MV-4-11 (cell line): ENCODE results near the gene ANO1.
A peak's percentile ranks its signal among the peaks of the same experiment; 100 is the strongest.

Experiments
- DNase-seq: peaks from one replicate; lab custom pipeline; 2025; lab: John Stamatoyannopoulos, UW

Gene ANO1

DNA sequence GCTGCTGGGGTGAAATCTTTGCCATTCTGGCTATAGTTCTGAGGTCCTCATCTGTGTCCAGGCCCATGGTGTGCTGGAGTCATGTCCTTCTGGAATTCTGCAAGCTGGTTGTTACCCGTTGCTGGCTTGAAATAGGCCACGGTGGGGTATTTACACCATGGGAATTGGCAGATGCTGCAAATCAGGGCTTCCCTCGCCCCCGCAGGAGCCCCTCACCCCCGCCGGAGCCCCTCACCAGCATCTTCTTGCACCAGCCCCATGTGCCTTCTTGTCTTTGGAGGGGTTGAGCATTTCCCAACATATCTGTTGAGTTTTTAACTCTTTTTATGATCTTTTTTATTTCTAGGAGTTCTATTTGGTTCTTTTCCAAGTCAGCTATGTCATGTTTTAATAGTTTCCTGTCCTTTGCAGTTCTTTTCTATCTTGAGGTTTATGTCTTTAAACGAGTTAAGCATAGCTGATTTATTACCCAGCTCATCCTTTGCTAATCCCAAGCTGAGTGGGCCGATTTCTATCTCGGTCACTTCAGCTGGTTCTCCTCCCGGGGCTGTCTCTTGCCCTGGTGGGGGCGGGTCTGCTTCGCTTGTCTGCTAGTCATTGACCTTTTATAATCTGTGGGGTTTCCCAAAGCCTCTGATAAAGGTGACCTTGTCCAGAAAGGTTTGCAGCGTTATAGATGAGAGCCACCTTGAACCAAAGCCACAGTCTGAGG lies 17.6 kb downstream of the ANO1 start:
- DNase-seq = no peak

DNA sequence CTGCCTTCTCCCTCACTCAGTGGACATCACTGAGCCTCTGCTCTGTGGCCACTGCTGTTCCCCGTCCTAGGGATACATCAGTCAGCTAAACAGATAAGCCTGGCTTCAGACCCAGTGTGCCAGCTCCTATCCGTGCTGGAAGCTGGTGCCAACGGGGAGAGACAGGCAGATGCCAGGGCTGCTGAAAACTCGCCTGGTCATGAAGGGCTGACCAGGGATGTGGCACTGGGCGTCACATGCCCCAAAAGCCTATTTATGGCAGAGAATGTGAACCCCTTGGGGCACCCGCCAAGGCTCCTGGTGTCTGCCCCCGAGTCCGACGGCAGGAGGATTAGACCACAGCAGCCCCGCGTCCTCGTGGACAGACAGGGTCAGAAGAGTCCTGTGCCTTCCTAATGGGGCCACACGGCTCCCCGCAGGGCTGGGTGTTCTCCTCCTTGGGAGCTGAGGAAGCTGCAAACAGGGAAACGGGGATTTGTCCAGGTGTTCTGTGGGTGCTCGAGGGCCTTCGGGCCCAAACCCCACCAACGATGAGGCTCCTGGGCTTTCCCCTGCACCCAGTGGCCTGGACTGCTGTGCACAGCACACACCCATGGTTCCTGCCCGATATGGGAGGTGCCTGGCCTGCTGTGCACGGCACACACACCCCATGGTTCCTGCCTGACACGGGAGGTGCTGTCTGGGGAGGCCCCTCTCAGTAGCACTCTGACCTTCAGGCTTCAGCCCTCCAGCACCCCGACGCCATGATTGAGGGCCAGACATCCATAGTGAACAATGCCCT lies 19.9 kb downstream of the ANO1 start:
- no peak for DNase-seq

- DNase-seq = no peak
Observed at GRCh38 chr11:70098936-70099335, 20.8 kb downstream of the ANO1 start.

GRCh38 chr11:70099578-70100279 lies 21.6 kb downstream of the ANO1 start:
- no peak for DNase-seq

- no peak for DNase-seq
Observed at GRCh38 chr11:70100280-70100603, 22.1 kb downstream of the ANO1 start.

- no peak for DNase-seq
Observed at GRCh38 chr11:70100791-70101190, 22.7 kb downstream of the ANO1 start.

GRCh38 chr11:70103256-70103975 lies 25.3 kb downstream of the ANO1 start:
- no peak for DNase-seq

DNA sequence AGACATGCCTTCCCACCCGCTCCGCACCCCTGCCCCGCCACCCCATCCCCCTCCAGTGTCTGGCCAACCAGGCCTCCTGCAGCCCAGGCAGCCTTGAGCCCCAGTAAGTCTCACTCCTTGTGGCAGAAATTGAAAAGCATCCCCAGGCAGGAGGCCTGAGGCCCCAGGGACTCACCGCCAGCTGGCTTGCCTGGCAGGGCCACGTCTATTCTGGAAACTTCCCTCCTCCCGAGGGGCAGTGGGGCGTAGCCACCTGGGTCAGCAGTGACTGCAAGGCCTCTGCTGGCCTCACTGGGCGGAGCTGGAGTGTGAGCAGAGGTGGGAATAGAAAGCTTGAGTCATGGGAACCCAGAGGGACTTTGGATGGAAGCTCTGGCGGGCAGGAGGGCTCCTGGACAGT lies 26.3 kb downstream of the ANO1 start:
- no peak for DNase-seq

DNA sequence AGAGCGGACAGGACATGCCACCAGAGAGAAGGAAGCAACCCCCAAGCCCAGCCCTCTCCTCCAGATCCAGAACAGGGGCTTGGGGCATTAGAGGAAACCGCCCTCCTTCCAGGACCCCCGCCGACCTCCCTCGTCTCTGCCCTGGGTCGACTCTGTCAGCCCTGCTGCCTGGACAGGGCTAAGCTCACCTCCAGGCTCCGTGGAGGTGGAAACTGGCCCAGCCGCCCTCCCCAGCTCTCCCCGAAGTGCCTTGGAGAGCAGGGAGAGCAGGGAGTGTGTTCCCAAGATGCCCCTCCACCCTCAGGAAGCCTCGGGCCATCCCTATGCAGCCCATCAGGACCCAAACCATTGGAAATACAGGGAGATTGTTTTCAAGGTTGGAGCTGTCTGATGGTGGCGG lies 26.8 kb downstream of the ANO1 start:
- DNase-seq = no peak

DNA sequence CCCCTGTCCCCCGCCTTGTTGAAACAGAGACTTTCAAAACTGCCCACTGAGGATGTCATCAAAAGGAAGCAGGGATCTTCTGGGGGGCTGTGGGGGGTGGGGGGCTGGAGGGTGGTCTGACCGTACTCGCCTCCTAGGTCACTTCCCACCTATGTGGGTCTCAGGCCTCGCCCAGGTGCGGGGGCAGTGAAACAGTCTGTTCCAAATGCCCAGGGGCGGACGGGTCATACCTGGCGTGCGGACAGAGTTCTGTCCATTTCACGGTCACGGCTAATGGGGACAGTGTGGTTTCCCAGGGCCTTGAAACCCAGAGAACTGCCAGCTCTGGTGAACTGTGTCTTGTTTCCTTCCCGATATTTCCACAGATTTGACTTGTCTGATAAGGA lies 27.2 kb downstream of the ANO1 start:
- no peak for DNase-seq

DNA sequence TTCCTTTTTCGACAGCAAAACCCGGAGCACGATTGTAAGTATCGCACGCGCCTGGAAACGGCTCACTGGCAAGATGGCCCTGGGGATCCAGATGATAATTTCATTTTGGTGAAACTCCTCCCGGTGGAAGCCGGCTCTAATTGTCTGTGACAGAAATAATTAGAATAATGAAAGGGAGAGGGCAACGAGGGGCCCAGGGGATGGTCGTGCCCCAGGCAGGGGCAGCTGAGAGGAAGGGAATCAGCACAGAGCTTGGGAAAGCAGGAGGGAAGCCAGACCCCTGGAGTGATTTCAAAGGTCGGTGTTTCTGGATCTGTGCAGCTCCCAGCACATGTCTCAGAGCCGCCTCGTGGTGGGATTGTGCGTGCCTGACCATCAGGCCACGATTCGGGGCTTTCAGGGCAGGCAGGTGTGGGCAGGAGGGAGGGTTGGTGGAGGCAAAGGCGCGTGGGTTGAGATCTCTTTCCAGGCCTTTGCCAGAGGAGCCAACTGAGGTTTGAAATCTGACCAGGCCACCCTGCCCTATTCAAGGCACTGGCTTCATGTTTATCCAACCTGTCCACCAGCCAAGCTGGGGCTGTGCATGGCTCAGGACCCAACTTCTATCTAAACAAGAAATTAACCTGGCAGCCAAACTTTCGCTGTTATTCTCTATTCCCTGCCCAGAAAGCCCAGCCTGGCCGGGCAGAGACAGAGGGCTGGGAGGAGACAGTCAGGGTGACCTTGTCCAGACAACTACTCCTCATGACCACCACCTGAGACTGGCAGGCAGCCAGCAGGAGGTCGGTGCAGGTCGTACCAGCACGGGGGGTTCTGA lies 27.8 kb downstream of the ANO1 start:
- no peak for DNase-seq

- no peak for DNase-seq
Observed at GRCh38 chr11:70106757-70107156, 28.6 kb downstream of the ANO1 start.

- DNase-seq = no peak
Observed at GRCh38 chr11:70107191-70107590, 29.1 kb downstream of the ANO1 start.

DNA sequence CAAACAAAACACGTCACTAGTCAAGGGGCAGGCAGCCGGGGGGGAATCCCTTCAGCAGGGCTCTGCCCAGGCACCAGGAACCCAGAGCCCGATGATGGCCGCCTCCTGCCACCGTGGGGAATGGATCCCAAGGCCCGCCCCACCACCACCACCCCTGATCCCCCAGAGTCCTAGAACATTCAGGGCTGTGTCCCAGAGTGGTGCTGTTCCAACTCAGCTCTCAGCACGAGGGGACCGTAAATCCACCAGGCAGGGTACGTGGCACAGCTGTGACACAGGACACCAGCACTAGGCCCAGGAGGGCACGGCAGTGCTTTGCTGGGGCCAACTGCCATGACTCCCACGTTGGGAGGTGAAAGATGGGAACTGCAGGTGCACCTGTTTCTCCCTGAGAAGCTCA lies 29.6 kb downstream of the ANO1 start:
- no peak for DNase-seq

DNA sequence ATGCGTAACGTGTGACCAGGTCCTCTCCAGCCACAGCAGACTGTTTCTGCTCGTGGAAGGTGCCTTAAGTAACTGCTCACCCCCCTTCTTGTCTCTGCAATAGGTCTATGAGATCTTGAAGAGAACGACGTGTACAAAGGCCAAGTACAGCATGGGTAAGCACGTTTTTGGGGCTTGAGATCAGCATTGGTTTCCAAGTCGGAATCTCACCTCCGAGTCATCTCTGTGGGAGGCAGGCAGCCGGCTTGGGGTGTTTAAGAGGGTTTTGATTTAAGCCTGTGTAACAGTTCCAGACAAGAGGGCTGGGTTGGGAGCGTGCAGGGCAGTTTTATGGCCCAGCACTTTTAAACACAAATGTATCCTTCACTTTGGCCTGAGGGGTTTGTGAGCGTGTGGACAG lies 30.1 kb downstream of the ANO1 start:
- DNase-seq = no peak

DNA sequence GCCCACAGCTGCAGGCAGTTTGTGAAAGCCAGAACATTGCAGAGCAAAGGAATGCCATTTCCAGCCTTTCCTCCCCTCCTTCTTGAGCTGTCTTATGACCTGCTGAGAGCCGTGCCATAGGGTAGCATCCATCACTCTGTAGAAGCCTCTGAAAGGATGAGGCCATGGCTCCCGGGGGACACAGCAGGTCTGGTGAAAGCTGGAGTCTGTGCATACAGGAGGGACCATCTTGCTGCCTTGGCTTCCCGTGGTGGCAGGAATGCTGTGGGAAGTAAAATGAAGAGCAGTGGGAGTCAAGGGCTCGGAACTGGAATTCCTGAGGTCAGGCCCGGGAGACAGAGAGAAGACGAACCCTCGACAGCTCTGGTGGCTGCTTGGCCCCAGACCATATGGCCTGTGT lies 30.9 kb downstream of the ANO1 start:
- no peak for DNase-seq

- no peak for DNase-seq
Observed at GRCh38 chr11:70109903-70110302, 31.8 kb downstream of the ANO1 start.

GRCh38 chr11:70110538-70111055 lies 32.5 kb downstream of the ANO1 start:
- DNase-seq = no peak

- peak; percentile 81 for DNase-seq
Observed at GRCh38 chr11:70111269-70112016, 33.3 kb downstream of the ANO1 start.

GRCh38 chr11:70112017-70112434 lies 33.9 kb downstream of the ANO1 start:
- no peak for DNase-seq

GRCh38 chr11:70113801-70114200 lies 35.7 kb downstream of the ANO1 start:
- no peak for DNase-seq
